Measurements from ENCODE around the gene DNPEP.
"Not testable (repeated sequence)": the region's sequence is repeated elsewhere in the genome, so short reads cannot be mapped to it uniquely, and the experiment has no call there.

DNPEP gene

DNA sequence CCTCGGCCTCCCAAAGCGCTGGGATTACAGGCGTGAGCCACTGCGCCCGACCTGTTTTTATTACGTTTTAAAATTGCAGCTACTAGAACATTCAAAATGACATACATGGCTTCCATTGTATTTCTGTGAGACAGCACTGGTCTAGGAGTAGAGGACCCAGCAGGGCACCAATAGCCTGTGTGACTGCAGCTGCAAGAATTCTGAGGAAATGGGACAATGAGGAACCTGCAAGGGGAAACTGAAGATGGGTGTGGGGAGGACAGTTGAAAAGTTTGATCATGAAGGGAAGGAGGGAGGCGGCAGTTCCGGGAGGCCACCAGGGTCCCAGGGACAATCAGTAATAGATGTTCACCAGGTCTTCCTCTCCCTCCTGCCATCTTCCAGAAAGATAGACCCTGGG lies 13.9 kb upstream of the DNPEP start:
- no peak for DNase-seq (ENCODE audit: low spot score)

DNA sequence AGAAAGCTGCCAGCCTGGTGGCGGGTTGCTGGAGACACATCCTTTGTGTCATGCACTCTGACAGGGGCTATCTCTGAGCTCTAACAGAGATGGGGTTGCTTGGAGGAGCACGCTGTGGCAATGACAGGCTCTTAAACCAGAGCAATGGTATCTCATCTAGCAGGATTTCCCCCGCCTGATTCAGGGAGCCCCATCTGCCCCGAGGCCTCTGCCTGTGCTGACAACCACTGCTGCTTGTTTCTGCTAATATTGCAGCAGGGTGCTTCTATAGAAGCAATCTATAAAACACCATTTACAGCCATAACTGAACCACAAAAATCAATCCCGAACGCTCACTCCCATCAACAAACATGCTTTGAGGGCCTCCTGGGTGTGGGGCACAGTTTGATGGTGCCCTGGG lies 12.8 kb upstream of the DNPEP start:
- no peak for DNase-seq (ENCODE audit: low spot score)

DNA sequence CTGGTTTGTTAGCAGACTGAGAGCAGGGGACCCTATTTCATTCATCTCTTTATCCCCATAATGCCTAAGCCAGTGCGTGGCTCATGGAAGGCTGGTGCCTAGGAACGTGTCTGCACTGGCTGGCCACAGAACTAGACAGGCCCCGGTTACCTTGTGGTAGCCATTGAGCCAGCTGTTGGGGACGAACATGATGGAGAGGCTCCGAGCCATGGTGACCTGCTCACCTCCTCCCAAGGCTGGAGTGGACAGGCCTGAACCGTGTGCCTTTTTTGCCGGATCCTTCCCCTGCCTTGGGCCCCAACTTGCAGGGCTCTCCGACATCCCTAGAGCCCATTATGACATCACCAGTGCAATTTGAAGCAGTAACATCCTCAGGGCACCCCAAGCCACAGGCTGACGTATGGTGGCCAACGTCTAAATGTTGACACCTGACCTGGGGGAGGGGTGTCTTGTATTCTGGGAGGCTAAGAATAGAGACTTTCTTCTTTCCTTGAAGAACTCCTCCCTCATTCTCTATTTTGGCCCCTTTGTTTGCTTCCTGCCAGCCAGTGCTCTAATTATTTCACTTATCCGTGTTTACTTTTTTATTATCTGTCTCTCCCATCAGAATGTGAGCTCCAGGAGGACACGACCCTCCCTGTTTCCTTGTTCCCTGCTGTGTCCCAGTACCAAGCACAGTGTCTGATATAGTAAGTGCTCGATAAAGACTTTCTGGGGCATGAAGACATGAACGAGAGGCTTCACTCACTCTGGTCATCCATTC lies 12.2 kb upstream of the DNPEP start:
- DNase-seq (ENCODE audit: low spot score), result no peak

DNA sequence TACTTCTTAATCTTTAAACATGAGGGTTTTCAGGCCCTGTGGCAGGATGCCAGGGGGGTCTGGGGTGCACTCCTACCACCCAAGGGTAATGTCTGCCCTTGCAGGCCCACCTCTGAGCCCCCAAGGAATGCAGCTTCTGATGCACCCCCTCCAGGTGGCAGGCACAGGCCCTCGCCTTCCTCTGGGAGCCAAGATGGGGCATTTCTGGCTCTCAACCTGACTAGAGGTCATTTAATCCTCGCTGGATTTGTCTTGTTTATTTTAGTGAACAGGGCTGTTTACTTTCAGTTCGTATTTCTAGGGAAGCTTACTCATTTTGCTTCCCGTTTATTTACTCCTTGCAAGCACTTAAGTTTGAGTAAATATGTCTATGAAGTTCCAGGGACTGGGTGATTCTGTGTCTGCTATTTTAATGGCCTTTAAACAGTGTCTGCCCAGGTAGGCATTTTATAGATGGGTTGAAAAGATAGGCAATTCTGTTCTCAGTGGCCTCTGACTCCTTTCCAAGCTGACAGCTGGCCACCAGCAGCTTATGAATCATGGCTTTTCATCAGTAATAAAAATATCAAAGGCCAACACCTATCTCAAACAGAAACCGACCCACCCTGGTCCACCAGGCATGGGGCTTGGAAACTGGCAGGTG lies 11.1 kb upstream of the DNPEP start:
- DNase-seq (ENCODE audit: low spot score), result no peak

DNA sequence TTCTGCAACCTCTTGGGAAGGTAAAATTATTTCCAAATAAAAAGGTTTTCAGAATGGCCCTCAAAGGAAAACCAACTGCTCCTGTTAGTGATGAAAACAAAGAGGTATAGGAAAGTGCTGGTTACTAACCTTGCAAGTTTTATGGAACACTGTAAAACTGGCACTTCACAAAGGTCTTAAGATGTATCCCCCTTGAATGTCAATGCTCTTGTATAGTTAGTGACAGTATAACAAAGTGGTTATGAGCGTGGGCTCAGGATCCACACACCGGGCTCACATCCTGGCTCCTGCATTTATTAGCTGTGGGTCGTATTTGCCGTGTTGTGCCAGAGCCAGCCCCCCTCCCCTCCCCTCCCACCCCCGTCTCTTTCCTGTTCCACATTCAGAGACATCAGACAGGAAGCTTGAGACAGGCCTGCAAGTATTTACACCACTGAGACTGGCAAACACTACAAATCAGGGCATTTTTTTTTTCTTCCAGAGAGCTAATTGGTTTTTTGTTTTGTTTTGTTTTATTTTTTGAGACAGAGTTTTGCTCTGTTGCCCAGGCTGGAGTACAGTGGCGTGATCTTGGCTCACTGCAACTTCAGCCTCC lies 9.2 kb upstream of the DNPEP start:
- no peak for DNase-seq (ENCODE audit: low spot score)

DNA sequence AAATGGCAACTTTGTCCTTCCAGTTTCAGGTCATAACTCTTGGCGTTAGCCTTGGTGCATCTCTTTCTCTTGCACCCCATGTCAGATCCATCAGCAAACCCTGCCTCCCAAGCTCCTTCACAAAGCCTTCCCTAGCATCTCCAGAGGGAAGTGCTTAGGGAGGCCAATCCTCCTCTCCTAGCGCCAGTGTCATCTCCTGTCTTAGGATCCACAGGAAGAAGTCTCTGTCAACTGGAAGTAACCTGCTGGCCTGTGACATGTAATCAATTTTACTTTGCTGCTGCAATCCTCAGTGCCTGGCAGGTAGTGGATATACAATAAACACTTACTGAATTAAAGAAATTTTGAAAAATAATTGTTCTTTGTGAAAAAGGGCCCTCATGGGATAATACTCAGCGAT lies 7.9 kb upstream of the DNPEP start:
- DNase-seq (ENCODE audit: low spot score), result no peak

DNA sequence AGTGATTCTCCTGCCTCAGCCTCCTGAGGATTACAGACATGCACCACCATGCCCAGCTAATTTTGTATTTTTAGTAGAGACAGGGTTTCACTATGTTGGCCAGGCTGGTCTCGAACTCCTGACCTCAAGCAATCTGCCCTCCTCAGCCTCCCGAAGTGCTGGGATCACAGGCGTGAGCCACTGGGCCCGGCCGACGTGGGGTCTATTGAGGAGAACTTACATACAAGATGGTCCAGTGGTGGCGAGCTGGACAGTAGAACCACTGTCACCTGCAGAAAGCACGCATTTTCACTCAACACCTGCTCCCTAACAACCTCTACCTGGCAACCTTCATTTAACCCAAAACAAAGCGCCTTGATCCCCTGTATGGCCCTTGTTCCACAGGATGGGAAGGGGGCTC lies 7.3 kb upstream of the DNPEP start:
- DNase-seq (ENCODE audit: low spot score), result not testable (repeated sequence)

DNA sequence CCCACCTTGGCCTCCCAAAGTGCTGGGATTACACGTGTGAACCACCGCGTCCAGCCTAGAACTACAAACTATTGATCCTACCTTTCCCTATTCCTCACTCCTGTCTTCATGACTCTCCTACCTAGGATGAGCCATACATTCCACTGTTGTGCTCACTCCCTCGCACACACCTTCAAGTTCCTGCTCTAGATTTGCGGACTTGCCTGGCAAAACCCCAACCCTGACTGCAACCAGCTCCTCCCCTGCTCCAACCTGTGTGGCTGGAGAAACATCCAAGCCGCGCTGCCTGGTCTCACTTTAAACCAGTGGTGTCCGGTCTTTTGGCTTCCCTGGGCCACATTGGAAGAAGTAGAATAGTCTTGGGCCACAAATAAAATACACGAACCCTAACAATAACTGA lies 5.0 kb upstream of the DNPEP start:
- no peak for DNase-seq (ENCODE audit: low spot score)

DNA sequence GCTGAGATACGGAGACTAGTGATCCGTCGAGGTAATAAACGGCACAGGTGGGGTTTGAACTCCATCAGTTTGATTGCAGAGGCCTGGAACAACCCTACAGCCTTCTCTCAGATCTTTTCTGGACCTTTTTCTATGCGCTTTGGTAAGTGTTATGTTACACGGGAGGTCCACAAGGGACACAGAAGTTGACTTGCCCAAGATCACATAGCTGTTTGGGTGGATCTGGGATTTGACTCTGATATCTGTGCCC lies 1.1 kb upstream of the DNPEP start:
- DNase-seq (ENCODE audit: low spot score), result no peak

DNA sequence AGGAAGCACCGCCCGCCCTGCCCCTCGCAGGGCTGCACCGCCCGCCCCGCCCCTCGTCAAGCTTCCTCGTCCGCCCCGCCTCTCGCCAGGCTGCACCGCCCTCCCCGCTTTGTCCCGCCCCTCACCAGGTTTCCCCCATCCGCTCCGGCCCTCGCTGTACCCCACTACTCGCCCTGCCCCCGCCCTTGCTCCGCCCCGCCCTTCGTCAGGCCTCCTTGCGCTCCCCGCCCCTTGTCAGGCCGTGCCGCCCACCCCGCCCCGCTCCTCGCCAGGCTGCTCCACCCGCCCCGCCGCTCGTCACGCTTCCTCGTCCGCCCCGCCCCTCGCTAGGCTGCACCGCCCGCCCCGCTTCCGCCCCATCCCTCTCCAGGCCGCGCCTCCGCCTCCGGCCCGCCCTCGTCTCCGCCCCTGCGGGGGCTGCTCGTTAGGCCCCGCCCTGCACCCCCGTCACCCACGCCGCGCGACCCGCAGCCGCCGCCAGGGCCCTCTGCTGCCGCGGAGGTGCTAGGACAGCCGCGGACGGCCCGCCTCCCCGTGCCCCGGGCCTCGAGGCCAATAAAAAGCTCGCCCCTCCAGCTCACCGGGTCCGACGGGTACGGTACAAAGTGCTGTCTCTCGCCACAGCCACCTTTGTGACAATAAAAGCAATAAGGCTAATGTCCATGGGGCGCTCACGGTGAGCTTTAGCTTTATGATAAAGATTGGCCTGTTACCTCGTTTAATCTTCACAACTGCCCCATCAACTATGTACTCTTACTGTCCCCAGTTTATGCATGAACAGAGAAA lies 602 bp upstream of the DNPEP start:
- DNase-seq (ENCODE audit: low spot score), result peak; percentile 96

DNA sequence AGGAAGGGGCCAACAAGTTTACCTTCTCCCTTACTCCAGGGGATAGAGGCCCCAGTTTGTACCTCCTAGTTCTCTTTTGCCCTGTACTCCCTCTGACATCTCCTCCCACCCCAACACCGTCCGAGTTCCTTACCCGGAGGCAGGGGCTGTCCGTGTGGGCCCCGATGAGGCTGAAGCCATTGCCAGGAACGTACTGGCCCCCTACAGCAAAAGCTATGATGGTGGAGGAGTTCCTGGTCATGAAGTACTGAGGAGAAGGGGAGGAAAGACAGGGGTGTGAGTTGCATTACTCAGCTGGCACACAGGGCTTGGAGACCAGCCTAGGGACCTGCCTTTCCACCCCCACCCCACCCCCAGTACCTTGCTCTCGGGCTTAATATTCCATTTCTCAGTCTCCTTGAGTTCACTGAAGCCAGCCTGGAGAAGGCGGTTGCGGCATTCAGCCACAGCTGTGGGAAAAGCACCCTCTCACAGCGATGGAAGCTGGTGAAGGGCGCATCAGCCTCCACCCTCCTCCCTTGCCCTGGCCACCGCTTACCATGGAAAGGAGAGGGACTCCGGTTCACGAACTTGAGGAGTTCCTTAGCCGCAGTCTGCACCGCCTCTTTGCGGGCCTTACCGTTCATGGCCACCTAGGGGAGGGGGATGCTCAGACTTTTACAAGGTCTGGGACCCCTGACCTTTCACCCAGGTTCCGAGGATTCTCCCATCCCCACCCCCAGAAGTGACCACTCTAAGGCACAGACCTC lies 1.0 kb downstream of the DNPEP start:
- peak; percentile 7 for DNase-seq (ENCODE audit: low spot score)

DNA sequence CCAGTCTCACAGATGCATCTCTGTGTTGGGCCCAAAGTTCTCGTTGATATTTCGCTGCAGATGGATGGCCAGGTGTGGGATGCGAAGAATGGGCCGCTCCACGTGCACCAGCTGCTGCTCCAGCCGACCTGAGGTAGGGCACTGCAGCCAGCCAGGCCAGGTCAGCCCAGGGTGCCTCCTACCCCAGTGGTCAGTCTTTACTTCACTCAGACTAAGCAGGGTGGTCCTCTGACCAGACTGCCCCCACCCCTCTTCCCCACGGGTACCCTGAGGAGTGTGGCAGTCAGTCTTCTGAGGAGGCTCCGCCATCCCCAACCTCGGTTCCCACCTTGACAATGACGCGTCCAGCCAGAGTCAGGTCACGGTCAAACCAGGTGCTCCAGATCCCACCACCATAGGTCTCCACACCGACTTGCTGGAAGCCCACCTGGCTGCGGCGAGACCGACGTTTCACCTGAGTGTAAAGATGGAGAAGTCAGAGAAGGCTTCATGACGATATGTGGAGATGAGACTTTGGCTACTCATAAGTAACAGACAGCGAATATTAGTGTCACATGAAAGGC lies 1.7 kb downstream of the DNPEP start:
- DNase-seq (ENCODE audit: low spot score), result no peak

DNA sequence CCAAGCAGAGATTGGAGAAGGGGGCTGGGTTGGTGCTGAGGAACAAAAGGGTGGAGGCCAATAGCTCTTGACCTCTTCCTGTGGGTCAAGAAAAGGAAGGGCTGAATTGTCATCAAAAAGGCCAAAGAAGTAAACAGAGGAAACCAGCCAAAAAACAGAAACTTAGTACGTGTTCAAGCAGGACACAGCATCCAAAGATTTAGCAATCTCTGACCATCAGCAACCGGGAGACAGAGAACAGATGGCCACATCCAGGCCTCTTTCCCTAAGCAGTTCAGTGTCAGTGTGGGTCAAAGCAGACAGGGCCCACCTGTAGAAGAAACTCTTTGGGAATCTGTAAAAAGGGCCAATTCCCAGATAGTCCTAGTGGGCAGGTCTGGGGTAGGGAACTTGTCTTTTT lies 2.9 kb downstream of the DNPEP start:
- no peak for DNase-seq (ENCODE audit: low spot score)

DNA sequence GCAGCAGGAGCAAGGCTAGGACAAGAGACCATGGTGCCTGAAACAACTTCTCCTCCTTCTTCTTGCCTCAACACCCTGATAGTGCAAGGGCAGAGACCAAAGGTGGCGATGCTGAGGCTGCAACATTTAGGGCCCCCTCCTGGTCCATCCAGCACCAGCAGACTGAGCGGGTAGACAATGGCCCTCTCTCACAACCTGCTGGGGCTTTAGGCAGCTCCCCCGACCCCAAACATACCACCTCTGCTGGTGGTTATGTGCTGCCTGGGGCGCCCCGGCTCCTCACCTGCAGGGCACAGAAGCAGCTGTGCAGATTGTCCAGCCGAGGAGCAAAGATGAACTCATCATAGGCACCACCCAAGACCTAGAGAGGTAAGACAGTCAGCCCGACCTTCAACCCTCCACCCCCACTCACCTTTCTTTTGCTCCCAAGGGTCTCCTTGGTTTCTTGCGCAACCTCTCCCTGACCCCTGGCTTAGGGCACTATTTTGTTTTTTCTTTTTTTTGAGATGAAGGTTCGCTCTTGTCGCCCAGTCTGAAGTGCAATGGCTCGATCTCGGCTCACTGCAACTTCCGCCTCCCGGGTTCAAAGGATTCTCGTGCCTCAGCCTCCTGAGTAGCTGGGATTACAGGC lies 3.5 kb downstream of the DNPEP start:
- DNase-seq (ENCODE audit: low spot score), result no peak

DNA sequence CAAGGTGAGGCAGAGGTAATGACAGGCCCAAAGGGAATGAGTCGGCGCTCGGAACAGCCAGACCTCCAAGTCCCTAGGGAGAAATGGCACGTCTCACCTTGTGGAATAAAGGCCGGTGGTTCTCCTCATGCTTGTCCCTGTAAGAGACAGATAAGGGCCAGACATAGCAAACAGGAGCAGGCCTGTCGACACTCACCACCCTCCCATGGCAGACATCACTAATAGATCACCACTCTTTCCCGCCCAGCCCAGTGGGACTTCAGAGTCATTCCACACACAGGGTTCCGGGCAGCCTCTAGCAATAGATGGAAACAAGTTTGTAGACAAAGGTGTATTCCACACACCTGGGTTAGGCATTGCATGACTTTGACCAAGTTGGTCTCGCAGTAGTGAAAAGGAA lies 6.3 kb downstream of the DNPEP start:
- DNase-seq (ENCODE audit: low spot score), result no peak

DNA sequence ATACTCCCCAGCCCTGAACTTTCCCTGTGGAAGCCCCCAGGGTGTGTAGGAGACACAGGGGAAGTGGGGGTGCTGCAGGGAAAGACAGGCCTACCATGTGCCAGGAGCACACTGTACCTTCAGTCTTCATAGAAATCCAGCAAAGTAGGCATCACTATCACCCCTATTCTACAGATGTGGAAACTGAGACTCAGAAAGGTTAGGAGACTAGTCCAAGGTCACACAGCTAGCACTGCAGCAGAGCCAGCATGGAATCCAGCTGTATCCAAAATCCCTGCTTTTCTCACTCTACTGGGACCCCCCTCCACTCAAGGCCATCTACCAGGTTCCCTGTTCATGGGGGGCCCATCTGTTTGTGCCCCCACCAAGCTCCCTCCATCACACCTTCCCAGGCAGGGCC lies 6.8 kb downstream of the DNPEP start:
- DNase-seq (ENCODE audit: low spot score), result no peak

DNA sequence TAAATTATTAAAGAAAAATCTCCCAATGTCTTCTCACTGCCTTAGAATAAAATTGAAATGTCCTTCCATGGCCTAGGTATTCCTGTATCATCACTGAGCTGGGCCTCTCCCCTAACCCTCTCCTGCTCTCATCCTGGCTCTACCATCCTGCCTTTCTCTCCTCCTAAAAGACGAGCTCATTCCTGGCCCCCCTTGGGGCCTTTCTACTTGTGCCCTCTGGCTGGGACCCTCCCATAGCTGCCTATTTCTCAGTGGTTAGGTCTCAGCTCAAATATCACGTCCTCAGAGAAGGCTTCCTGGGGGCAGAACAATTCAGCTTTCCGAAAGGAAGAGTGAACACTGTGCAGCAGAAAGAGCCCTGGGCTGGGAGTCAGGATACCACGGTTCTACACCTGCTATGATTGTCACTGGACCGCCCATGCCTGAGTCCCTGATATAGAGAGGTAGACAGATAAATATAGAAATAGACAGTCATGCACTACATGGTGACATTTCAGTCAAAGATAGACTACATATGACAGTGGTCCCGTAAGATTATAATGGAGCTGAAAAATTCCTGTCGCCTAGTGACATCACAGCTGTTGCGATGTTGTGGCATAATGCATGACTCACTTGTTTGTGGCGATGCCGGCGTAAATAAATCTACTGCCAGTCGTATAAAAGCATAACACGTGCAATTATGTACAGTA lies 9.4 kb downstream of the DNPEP start:
- no peak for DNase-seq (ENCODE audit: low spot score)

DNA sequence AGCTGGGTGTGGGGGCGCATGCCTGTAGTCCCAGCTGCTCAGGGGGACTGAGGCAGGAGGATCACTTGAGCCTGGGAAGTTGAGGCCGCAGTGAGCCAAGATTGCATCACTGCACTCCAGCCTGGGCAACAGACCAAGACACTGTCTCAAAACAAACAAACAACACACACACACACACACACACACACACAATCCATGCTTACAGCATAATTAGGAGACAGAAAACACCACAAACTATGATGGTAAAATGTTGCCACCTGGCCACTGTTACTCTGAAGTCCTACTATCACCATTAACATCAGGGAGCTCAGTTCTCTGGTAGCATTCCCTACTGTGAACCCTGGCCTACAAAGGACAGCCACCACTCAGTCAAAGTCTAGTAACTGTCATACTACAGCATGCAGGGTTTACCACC lies 18.3 kb downstream of the DNPEP start:
- no peak for DNase-seq (ENCODE audit: low spot score)

DNA sequence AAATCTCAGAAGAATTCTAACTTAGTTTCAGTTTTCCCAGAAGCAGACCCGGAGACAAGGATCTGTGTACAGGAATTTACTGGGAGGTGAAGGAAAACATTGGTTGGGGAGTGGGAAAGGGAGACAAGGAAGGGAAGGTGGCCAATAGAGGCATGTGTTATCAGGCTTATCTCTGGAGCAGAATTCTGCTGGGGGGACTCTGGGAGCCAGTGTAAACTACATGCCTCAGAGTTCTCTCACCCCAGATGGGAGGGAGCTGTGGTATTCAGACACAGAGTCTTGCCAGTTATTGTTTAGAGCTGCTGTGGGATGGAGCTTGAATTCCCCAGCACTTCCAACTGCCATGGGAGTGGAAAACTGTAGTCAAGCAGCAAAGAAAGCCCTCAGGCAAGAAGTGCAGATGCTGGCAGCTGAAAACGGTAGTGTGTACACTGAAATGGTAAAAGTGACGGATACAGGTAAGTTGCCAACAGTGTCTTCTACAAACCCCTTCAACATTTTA lies 19.0 kb downstream of the DNPEP start:
- DNase-seq (ENCODE audit: low spot score), result no peak

DNA sequence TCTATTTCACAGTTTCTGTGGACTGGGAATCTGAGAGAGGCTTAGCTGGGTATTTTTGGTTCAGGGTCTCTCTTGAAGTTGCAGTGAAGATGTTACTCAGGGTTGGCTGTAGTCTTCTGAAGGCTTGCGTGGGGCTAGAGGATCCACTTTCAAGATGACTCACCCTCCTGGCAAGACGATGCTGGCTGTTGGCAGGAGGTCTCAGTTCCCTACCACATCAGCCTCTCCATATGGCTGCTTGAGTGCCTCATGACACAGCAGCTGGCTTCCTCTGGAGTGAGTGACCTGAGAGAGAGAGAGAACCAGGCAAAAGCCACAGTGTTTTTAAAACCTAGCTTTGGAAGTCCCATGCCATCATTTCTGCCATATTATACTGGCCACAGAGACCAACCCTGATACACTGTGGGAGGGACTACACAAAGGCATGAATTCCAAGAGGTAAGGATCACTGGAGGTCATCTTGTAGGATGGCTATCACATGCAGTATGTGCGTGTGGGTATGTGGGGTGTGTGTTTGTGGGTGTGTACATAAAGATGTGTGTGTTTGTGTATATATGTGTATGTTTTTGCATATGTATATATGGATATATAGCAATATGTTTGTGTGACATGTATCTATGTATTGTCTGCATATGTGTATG lies 25.1 kb downstream of the DNPEP start:
- no peak for DNase-seq (ENCODE audit: low spot score)
